G401.6 (cell line): ENCODE measurements around the gene EXOSC1.
"Not testable (repeated sequence)": the region's sequence is repeated elsewhere in the genome, so short reads cannot be mapped to it uniquely, and the experiment has no call there.

ENCODE experiments used
- FAIRE-seq: peaks from 2 replicates; lab custom pipeline; 2012; peaks lifted over from hg19 to GRCh38; lab: Jason Lieb, UNC

The EXOSC1 gene

GRCh38 chr10:97456686-97457065 is 10.9 kb upstream of the EXOSC1 start:
- FAIRE-seq, result no peak

- no peak for FAIRE-seq
Observed at GRCh38 chr10:97456034-97456685, 10.4 kb upstream of the EXOSC1 start.

- no peak for FAIRE-seq
Observed at GRCh38 chr10:97454330-97455036, 8.7 kb upstream of the EXOSC1 start.

GRCh38 chr10:97452352-97452751 is 6.5 kb upstream of the EXOSC1 start:
- no peak for FAIRE-seq

- no peak for FAIRE-seq
Observed at GRCh38 chr10:97451605-97452004, 5.8 kb upstream of the EXOSC1 start.

- FAIRE-seq, result no peak
Observed at GRCh38 chr10:97450828-97451227, 5.0 kb upstream of the EXOSC1 start.

- no peak for FAIRE-seq
Observed at GRCh38 chr10:97445357-97445721, 467 bp downstream of the EXOSC1 start.

GRCh38 chr10:97444212-97444611 is 1.6 kb downstream of the EXOSC1 start:
- no peak for FAIRE-seq

- FAIRE-seq, result no peak
Observed at GRCh38 chr10:97442277-97442676, 3.5 kb downstream of the EXOSC1 start.

GRCh38 chr10:97435211-97435610 is 10.6 kb downstream of the EXOSC1 start:
- no peak for FAIRE-seq

- no peak for FAIRE-seq
Observed at GRCh38 chr10:97434557-97434956, 11.2 kb downstream of the EXOSC1 start.

- peak; percentile 44 for FAIRE-seq
Observed at GRCh38 chr10:97434055-97434454, 11.8 kb downstream of the EXOSC1 start.

- FAIRE-seq, result no peak
Observed at GRCh38 chr10:97428572-97428981, 17.2 kb downstream of the EXOSC1 start.

GRCh38 chr10:97427571-97428179 is 18.1 kb downstream of the EXOSC1 start:
- no peak for FAIRE-seq

GRCh38 chr10:97426776-97427570 is 18.8 kb downstream of the EXOSC1 start:
- no peak for FAIRE-seq

GRCh38 chr10:97425964-97426775 is 19.6 kb downstream of the EXOSC1 start, which contains the start of gene PGAM1:
Gene PGAM1 (plus strand): TSS chr10:97426191. CDS start chr10:97426308, 117 bp downstream.
- no peak for FAIRE-seq

- not testable (repeated sequence) for FAIRE-seq
Observed at GRCh38 chr10:97423757-97424098, 22.1 kb downstream of the EXOSC1 start.

GRCh38 chr10:97416565-97416964 is 29.2 kb downstream of the EXOSC1 start:
- FAIRE-seq, result no peak

- FAIRE-seq, result no peak
Observed at GRCh38 chr10:97412891-97413304, 32.9 kb downstream of the EXOSC1 start.

- no peak for FAIRE-seq
Observed at GRCh38 chr10:97411406-97411805, 34.4 kb downstream of the EXOSC1 start.

GRCh38 chr10:97408496-97408992 is 37.3 kb downstream of the EXOSC1 start:
- no peak for FAIRE-seq

- no peak for FAIRE-seq
Observed at GRCh38 chr10:97407952-97408248, 37.9 kb downstream of the EXOSC1 start.
